SK-N-SH (cell line): ENCODE data around the gene EPO.

Source experiments
- CHD2 ChIP-seq: fragments of 150-350 bp; IDR thresholded peaks from 2 replicates; pipeline ENCODE4 v1.6.1; 2018; ENCODE audit warnings: low read length; ENCODE audit not compliant: partially characterized antibody
- NFIC ChIP-seq: IDR thresholded peaks from 2 replicates; pipeline ENCODE4 v1.4.0; 2012; ENCODE audit warnings: borderline replicate concordance
- SMC3 ChIP-seq: IDR thresholded peaks from 2 replicates; pipeline ENCODE4 v1.6.1; 2012; ENCODE audit warnings: low read depth, low read length, improper control_type of control experiment
- TCF12 ChIP-seq: IDR thresholded peaks from 2 replicates; pipeline ENCODE4 v1.4.0; 2012
- TF ChIP-seq, protein P1 (sequence below): fragments of 200-600 bp; sonication (generic); IDR thresholded peaks from 2 replicates; pipeline ENCODE4 v1.6.1; 2017; ENCODE audit warnings: antibody characterized with exemption, mild to moderate bottlenecking, moderate library complexity
- TF ChIP-seq, protein P2 (sequence below): IDR thresholded peaks from 2 replicates; pipeline ENCODE4; 2012

DNA sequence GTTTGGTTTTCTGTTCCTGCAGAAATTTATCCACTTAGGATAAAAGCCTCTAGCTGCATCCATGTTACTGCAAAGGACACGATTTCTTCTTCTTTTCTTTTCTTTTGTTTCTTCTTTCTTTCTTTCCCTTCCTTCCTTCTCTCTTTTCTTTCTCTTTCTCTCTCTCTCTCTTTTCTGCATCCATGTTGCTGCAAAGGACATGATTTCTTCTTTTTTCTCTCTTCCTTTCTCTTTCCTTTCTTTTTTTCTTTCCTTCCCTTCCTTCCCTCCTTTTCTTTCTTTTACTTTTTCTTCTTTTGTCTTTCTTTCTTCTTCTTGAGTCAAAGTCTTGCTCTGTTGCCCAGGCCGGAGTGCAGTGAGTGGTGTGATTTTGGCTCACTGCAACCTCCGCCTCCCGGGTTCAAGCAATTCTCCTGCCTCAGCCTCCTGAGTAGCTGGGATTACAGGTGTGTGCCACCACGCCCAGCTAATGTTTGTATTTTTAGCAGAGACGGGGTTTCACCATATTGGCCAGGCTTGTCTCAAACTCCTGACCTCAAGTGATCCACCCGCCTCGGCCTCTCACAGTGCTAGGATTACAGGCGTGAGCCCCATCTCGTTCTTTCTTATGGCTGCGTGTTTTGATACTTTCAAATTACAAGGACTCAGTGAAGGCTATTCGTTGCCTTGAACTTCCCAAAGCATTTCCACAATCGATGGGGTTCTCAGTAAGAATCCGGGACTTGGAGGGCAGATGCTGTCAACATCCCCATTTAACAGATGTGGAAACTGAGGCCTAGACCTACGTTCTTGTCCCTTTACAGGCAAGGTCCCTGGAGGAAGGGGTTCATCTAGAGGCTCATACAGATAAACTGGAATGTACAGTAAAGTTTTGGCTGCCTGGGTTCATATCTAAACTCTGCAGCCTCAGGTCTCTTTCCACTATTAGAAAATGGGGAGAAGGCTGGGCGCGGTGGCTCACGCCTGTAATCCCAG is 48.6 kb upstream of the EPO start:
- TF ChIP-seq TCF12 (no peak), SMC3 (no peak), NFIC (no peak), CHD2 (no peak)
- TF ChIP-seq, protein P1, sequence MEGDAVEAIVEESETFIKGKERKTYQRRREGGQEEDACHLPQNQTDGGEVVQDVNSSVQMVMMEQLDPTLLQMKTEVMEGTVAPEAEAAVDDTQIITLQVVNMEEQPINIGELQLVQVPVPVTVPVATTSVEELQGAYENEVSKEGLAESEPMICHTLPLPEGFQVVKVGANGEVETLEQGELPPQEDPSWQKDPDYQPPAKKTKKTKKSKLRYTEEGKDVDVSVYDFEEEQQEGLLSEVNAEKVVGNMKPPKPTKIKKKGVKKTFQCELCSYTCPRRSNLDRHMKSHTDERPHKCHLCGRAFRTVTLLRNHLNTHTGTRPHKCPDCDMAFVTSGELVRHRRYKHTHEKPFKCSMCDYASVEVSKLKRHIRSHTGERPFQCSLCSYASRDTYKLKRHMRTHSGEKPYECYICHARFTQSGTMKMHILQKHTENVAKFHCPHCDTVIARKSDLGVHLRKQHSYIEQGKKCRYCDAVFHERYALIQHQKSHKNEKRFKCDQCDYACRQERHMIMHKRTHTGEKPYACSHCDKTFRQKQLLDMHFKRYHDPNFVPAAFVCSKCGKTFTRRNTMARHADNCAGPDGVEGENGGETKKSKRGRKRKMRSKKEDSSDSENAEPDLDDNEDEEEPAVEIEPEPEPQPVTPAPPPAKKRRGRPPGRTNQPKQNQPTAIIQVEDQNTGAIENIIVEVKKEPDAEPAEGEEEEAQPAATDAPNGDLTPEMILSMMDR, result no peak
- TF ChIP-seq, protein P2, sequence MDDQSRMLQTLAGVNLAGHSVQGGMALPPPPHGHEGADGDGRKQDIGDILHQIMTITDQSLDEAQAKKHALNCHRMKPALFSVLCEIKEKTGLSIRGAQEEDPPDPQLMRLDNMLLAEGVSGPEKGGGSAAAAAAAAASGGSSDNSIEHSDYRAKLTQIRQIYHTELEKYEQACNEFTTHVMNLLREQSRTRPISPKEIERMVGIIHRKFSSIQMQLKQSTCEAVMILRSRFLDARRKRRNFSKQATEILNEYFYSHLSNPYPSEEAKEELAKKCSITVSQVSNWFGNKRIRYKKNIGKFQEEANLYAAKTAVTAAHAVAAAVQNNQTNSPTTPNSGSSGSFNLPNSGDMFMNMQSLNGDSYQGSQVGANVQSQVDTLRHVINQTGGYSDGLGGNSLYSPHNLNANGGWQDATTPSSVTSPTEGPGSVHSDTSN, result no peak
